Measurements from ENCODE around the gene CFDP1.
A peak's percentile ranks its signal among the peaks of the same experiment; 100 is the strongest.
"Not testable (repeated sequence)": the region's sequence is repeated elsewhere in the genome, so short reads cannot be mapped to it uniquely, and the experiment has no call there.

CFDP1 gene

GRCh38 chr16:75458029-75458428 is 24.7 kb upstream of the CFDP1 start:
- DNase-seq = no peak

- DNase-seq = no peak
Observed at GRCh38 chr16:75457485-75458021, 24.2 kb upstream of the CFDP1 start.

- DNase-seq = no peak
Observed at GRCh38 chr16:75456971-75457370, 23.7 kb upstream of the CFDP1 start.

- not testable (repeated sequence) for DNase-seq
Observed at GRCh38 chr16:75456486-75456885, 23.2 kb upstream of the CFDP1 start.

- DNase-seq = no peak
Observed at GRCh38 chr16:75455677-75456076, 22.4 kb upstream of the CFDP1 start.

- DNase-seq = no peak
Observed at GRCh38 chr16:75452464-75453190, 19.3 kb upstream of the CFDP1 start.

GRCh38 chr16:75446416-75446815 is 13.1 kb upstream of the CFDP1 start:
- DNase-seq = no peak

GRCh38 chr16:75445298-75445697 is 12.0 kb upstream of the CFDP1 start:
- no peak for DNase-seq

GRCh38 chr16:75443298-75443697 is 10.0 kb upstream of the CFDP1 start:
- peak; percentile 89 for DNase-seq

- DNase-seq = peak; percentile 93
Observed at GRCh38 chr16:75433732-75434413, 570 bp upstream of the CFDP1 start.

GRCh38 chr16:75429621-75430403 is 3.5 kb downstream of the CFDP1 start:
- DNase-seq = no peak

GRCh38 chr16:75426524-75426923 is 6.8 kb downstream of the CFDP1 start:
- DNase-seq = peak; percentile 46

GRCh38 chr16:75424105-75424762 is 9.1 kb downstream of the CFDP1 start:
- DNase-seq = not testable (repeated sequence)

GRCh38 chr16:75423723-75424104 is 9.6 kb downstream of the CFDP1 start:
- no peak for DNase-seq

GRCh38 chr16:75421820-75422126 is 11.5 kb downstream of the CFDP1 start:
- no peak for DNase-seq

GRCh38 chr16:75420987-75421819 is 12.1 kb downstream of the CFDP1 start:
- peak; percentile 75 for DNase-seq

- DNase-seq = no peak
Observed at GRCh38 chr16:75416904-75417565, 16.3 kb downstream of the CFDP1 start.

- no peak for DNase-seq
Observed at GRCh38 chr16:75415169-75415905, 18.0 kb downstream of the CFDP1 start.

- DNase-seq = no peak
Observed at GRCh38 chr16:75413951-75414350, 19.4 kb downstream of the CFDP1 start.

- DNase-seq = no peak
Observed at GRCh38 chr16:75406943-75407342, 26.4 kb downstream of the CFDP1 start.
